ENCODE measurements around the gene ATG7.

Gene ATG7

DNA sequence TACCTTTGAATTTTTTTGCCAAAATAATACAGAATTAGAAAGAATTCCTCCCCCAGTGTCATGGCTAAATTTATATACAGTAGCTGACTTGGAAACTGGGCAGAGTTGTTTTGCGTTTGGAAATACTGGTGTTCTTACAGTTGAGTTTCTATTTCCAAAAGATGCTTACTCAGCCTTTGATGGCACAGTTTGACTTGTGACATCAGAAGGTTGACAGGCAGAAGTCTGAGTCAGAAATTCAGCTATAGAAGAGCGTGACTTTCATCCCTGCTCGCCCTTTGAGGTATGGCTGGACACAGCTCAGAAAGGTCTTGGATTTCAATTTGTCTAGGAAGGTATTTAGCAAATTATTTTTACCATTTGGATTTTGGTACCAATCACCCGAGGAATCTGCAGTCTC, 195.7 kb downstream of the ATG7 start:
- no peaks in the 10 kb centered on the region for H3K9me2 ChIP-seq (replicated peaks; ENCODE audit: insufficient read depth, low read length)
- no peaks in the 10 kb centered on the region for H3K9me3 ChIP-seq (ENCODE audit: insufficient read depth, low read length)
- H3K4me2 ChIP-seq (ENCODE audit: low read depth, low read length, poor library complexity, severe bottlenecking): no peak overlapping the region
- no peaks in the 10 kb centered on the region for H3K27me3 ChIP-seq (ENCODE audit: low read length)
- H4K20me1 ChIP-seq (ENCODE audit: low read depth, low read length): no peaks in the 10 kb centered on the region
- H3K79me2 ChIP-seq (ENCODE audit: insufficient read depth, low read length): no peaks in the 10 kb centered on the region
- H3K9ac ChIP-seq (ENCODE audit: low read length): no peak overlapping the region
- H3K27ac ChIP-seq (ENCODE audit: low read depth, low read length): no peak overlapping the region
- H3K4me3 ChIP-seq (ENCODE audit: insufficient read depth, low read length, poor library complexity, severe bottlenecking): no peak overlapping the region
- H3K36me3 ChIP-seq (ENCODE audit: low read length): no peaks in the 10 kb centered on the region
- H3F3A ChIP-seq (ENCODE audit: insufficient read depth): no peaks in the 10 kb centered on the region
- TF ChIP-seq EZH2phosphoT487 (conservative IDR thresholded peaks at IDR 0.05; ENCODE audit: low read length): no peak
- TF ChIP-seq, protein P1, sequence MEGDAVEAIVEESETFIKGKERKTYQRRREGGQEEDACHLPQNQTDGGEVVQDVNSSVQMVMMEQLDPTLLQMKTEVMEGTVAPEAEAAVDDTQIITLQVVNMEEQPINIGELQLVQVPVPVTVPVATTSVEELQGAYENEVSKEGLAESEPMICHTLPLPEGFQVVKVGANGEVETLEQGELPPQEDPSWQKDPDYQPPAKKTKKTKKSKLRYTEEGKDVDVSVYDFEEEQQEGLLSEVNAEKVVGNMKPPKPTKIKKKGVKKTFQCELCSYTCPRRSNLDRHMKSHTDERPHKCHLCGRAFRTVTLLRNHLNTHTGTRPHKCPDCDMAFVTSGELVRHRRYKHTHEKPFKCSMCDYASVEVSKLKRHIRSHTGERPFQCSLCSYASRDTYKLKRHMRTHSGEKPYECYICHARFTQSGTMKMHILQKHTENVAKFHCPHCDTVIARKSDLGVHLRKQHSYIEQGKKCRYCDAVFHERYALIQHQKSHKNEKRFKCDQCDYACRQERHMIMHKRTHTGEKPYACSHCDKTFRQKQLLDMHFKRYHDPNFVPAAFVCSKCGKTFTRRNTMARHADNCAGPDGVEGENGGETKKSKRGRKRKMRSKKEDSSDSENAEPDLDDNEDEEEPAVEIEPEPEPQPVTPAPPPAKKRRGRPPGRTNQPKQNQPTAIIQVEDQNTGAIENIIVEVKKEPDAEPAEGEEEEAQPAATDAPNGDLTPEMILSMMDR (IDR thresholded peaks at IDR 0.05; ENCODE audit: insufficient read depth, low read length, poor library complexity, severe bottlenecking): no peak
- no peak overlapping the region for H2AFZ ChIP-seq (ENCODE audit: low read depth, low read length, severe bottlenecking)

- no peak overlapping the region for H2AFZ ChIP-seq (ENCODE audit: low read depth, low read length, severe bottlenecking)
- no peaks in the 10 kb centered on the region for H3K27me3 ChIP-seq (ENCODE audit: low read length)
- TF ChIP-seq, protein P1 (IDR thresholded peaks at IDR 0.05; ENCODE audit: insufficient read depth, low read length, poor library complexity, severe bottlenecking): no peak
- no peak for TF ChIP-seq EZH2phosphoT487 (conservative IDR thresholded peaks at IDR 0.05; ENCODE audit: low read length)
- H3K9ac ChIP-seq (ENCODE audit: low read length): no peak overlapping the region
- no peaks in the 10 kb centered on the region for H3K9me2 ChIP-seq (replicated peaks; ENCODE audit: insufficient read depth, low read length)
- no peak overlapping the region for H3K4me3 ChIP-seq (ENCODE audit: insufficient read depth, low read length, poor library complexity, severe bottlenecking)
- H3K27ac ChIP-seq (ENCODE audit: low read depth, low read length): no peak overlapping the region
- no peaks in the 10 kb centered on the region for H4K20me1 ChIP-seq (ENCODE audit: low read depth, low read length)
- H3K9me3 ChIP-seq (ENCODE audit: insufficient read depth, low read length): no peaks in the 10 kb centered on the region
- H3K79me2 ChIP-seq (ENCODE audit: insufficient read depth, low read length): no peaks in the 10 kb centered on the region
- no peak overlapping the region for H3K4me2 ChIP-seq (ENCODE audit: low read depth, low read length, poor library complexity, severe bottlenecking)
- H3F3A ChIP-seq (ENCODE audit: insufficient read depth): no peaks in the 10 kb centered on the region
- H3K36me3 ChIP-seq (ENCODE audit: low read length): no peaks in the 10 kb centered on the region
Observed at GRCh38 chr3:11470031-11470853, 198.0 kb downstream of the ATG7 start.

DNA sequence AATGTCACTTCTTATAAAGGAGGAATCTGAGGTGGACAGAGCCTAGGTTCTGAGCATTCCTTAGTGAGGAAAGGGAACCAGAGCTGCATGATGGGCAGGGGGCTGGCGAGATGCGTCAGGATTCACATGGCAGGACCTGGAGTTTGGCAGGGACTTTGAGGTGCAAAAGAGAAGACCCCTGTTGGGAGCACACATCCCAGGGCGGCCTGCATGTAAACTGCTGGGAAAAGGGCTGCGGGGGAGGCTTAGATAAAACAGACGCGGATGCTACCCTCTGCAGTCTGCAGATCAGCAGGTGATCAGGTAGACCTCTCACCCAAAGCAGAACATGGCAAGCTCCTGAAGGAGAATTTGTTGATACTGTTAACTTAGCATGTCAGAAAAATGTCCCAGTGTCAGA, 203.1 kb downstream of the ATG7 start:
- Histone ChIP-seq H3K27ac (ENCODE audit: low read depth, low read length) (no peak overlapping the region), H3K79me2 (ENCODE audit: insufficient read depth, low read length) (no peaks in the 10 kb centered on the region), H3K4me3 (ENCODE audit: insufficient read depth, low read length, poor library complexity, severe bottlenecking) (no peak overlapping the region), H2AFZ (ENCODE audit: low read depth, low read length, severe bottlenecking) (no peak overlapping the region), H3K9me2 (replicated peaks; ENCODE audit: insufficient read depth, low read length) (no peaks in the 10 kb centered on the region), H4K20me1 (ENCODE audit: low read depth, low read length) (no peaks in the 10 kb centered on the region), H3K9me3 (ENCODE audit: insufficient read depth, low read length) (no peaks in the 10 kb centered on the region), H3K4me2 (ENCODE audit: low read depth, low read length, poor library complexity, severe bottlenecking) (no peak overlapping the region), H3K36me3 (ENCODE audit: low read length) (no peaks in the 10 kb centered on the region), H3K9ac (ENCODE audit: low read length) (no peak overlapping the region), H3K27me3 (ENCODE audit: low read length) (no peaks in the 10 kb centered on the region), H3F3A (ENCODE audit: insufficient read depth) (no peaks in the 10 kb centered on the region)
- TF ChIP-seq, protein P1 (IDR thresholded peaks at IDR 0.05; ENCODE audit: insufficient read depth, low read length, poor library complexity, severe bottlenecking): no peak

Measured in SU-DHL-6 (cell line).